Body of pancreas (tissue), 4 donors: Measurements from ENCODE around the gene TMC1. TPM values are rescaled to one million over a fixed set of nuclear protein-coding genes. Genes with fewer than 3 reads are reported as not detected.
A peak's percentile ranks its signal among the peaks of the same experiment; 100 is the strongest.

Experiments used
- ATAC-seq: fragments of 150-250 bp; one replicate; pipeline ENCODE4 v1.9.1; 2016
- DNase-seq, 4 donors: peaks; one replicate each; pipeline ENCODE4 v3.0.0-alpha.2; 2019
- H3K27ac ChIP-seq, 4 donors: fragments of 200-600 bp; sonication (generic); 1 replicate in 3 of 4; 2 replicates in 1 of 4; pipeline versions ENCODE4 v1.5.1 to v1.6.1; 2016 to 2019; ENCODE audit warnings: mild to moderate bottlenecking in 1 of 4, mixed read lengths in 1 of 4, moderate library complexity in 1 of 4
- H3K27me3 ChIP-seq, 2 donors: fragments of 200-600 bp; sonication (generic); one replicate each; pipeline ENCODE4 v1.6.0; 2016; ENCODE audit warnings: mild to moderate bottlenecking in 1 of 2
- H3K36me3 ChIP-seq, 2 donors: fragments of 200-600 bp; sonication (generic); replicated peaks in 1 of 2; 2 replicates each; pipeline ENCODE4 v1.5.1; 2016; ENCODE audit warnings: low read depth in 2 of 2; ENCODE audit not compliant: insufficient read depth in 1 of 2
- H3K4me1 ChIP-seq: fragments of 200-600 bp; sonication (generic); one replicate; pipeline ENCODE4 v1.6.0; 2016
- H3K4me3 ChIP-seq, 2 donors: fragments of 200-600 bp; sonication (generic); 1 replicate in 1 of 2; 2 replicates in 1 of 2; pipeline ENCODE4 v1.5.1; 2016 to 2019
- H3K9me3 ChIP-seq, 3 donors: fragments of 200-600 bp; sonication (generic); 1 replicate in 2 of 3; 2 replicates in 1 of 3; pipeline ENCODE4 v1.5.1; 2016
- POLR2A ChIP-seq, 3 donors: fragments of 450-650 bp; IDR thresholded peaks; one replicate each; pipeline ENCODE4 v1.6.1; 2016; ENCODE audit warnings: antibody characterized with exemption in 3 of 3, mild to moderate bottlenecking in 2 of 3
- WGBS, 2 donors: methylation state at CpG; one replicate each; pipeline ENCODE4 v1.1.5; 2017; 5-methylcytosine and 5-hydroxymethylcytosine counted together
- intact Hi-C: fragments of 100-400 bp; cut with DNase I; formaldehyde crosslinking; loops from one replicate; pipeline ENCODE4 v1.15.1; 2023
- total RNA-seq, 2 donors: library from RNA; depleted of rRNA; stranded (reverse); fragments of >200 nt; gene quantifications; one replicate each; pipeline ENCODE4 v1.1.0, GENCODE V29; 2016
- TF ChIP-seq, protein P1 (sequence below), 7 experiments: fragments of 450-650 bp in 4 of 7; fragments of 200-600 bp in 3 of 7; sonication (generic) in 3 of 7; IDR thresholded peaks; one replicate each; pipeline ENCODE4 v1.5.1; 2016 to 2019; ENCODE audit warnings: antibody characterized with exemption in 7 of 7

Gene TMC1
- total RNA-seq, 2 donors from 2014 or later, result not detected

DNA sequence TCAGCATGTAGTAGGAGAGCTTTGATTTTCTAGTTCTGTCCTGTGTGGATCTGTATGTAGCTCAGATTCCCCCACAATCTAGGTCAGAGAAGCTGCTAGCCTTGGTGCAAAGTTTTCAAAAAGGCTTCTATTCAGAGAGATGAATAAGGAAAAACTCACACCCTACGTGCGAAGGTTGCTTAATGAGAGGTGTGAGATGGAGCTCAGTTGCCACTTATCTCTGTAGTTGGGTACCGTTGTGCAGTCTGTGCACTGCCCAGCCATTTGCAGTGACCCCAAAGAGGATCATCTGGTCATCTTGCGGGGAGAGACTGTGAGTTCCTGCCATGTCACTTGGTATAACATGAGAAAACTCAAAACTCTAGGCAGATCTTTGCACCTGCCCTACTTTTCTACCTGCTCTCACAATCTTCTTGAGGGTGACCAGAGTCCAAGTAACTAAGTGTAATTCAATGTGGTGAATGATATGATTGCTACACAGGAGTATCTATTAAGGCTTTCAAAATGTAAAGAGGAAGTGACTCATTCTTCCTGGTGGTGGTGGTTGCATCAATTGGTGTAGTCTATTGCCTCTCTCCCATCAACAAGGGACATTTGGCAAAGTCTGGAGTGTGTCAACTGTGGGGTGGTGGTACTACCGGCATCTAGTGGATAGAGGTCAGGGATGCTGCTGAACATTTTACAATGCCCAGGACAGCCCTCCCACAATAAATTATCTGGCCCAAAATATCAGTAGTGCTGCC lies 65.2 kb downstream of the TMC1 start:
- intact Hi-C loops, result no loop called here
- no peaks in the 10 kb centered on the region for H3K36me3 ChIP-seq
- no peaks in the 10 kb centered on the region for H3K4me1 ChIP-seq
- H3K27me3 ChIP-seq, result no peaks in the 10 kb centered on the region
- H3K4me3 ChIP-seq, result no peak overlapping the region
- ATAC-seq, result peak; percentile 31
- TF ChIP-seq, protein P1, sequence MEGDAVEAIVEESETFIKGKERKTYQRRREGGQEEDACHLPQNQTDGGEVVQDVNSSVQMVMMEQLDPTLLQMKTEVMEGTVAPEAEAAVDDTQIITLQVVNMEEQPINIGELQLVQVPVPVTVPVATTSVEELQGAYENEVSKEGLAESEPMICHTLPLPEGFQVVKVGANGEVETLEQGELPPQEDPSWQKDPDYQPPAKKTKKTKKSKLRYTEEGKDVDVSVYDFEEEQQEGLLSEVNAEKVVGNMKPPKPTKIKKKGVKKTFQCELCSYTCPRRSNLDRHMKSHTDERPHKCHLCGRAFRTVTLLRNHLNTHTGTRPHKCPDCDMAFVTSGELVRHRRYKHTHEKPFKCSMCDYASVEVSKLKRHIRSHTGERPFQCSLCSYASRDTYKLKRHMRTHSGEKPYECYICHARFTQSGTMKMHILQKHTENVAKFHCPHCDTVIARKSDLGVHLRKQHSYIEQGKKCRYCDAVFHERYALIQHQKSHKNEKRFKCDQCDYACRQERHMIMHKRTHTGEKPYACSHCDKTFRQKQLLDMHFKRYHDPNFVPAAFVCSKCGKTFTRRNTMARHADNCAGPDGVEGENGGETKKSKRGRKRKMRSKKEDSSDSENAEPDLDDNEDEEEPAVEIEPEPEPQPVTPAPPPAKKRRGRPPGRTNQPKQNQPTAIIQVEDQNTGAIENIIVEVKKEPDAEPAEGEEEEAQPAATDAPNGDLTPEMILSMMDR (IDR thresholded peaks at IDR 0.05), result no peak
- TF ChIP-seq POLR2A (IDR thresholded peaks at IDR 0.05), result no peak
- DNase-seq, result peak in 2 of 4 donors; percentile 16 to 58
- H3K9me3 ChIP-seq, result no peaks in the 10 kb centered on the region
- 66 to 83% methylated on average over 5 of the region's 5 CpGs for WGBS, 2 donors
- H3K27ac ChIP-seq, result peak overlapping the region in 2 of 4 donors; percentile 50 to 63

DNA sequence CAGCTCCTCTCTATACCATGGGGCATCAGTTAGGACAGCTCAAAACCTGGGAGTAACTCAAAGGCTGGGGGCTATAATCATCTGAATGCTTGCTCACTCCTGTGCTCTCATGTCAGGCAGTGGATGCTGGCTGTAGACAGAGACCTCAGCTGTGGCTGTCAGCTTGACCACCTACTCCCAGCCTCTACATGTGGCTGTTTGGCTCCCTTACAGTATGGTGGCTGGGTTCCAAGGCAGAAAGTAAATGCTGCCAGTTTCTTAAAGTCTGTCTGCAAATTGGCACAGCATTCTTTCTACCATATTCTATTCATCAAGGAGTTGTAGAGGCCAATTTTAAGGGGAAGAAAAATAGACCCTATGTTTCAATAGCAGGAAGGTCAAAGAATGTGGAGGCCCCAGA lies 66.9 kb downstream of the TMC1 start:
- no peaks in the 10 kb centered on the region for H3K4me1 ChIP-seq
- ATAC-seq (no peak), DNase-seq (peak in 3 of 4 donors; percentile 16 to 45 (median 44))
- no peak overlapping the region for H3K27ac ChIP-seq
- intact Hi-C loops, result no loop called here
- TF ChIP-seq, protein P1 (IDR thresholded peaks at IDR 0.05), result no peak
- no peak for TF ChIP-seq POLR2A (IDR thresholded peaks at IDR 0.05)
- no peaks in the 10 kb centered on the region for H3K27me3 ChIP-seq
- no peak overlapping the region for H3K4me3 ChIP-seq
- no peaks in the 10 kb centered on the region for H3K9me3 ChIP-seq
- H3K36me3 ChIP-seq, result no peaks in the 10 kb centered on the region

DNA sequence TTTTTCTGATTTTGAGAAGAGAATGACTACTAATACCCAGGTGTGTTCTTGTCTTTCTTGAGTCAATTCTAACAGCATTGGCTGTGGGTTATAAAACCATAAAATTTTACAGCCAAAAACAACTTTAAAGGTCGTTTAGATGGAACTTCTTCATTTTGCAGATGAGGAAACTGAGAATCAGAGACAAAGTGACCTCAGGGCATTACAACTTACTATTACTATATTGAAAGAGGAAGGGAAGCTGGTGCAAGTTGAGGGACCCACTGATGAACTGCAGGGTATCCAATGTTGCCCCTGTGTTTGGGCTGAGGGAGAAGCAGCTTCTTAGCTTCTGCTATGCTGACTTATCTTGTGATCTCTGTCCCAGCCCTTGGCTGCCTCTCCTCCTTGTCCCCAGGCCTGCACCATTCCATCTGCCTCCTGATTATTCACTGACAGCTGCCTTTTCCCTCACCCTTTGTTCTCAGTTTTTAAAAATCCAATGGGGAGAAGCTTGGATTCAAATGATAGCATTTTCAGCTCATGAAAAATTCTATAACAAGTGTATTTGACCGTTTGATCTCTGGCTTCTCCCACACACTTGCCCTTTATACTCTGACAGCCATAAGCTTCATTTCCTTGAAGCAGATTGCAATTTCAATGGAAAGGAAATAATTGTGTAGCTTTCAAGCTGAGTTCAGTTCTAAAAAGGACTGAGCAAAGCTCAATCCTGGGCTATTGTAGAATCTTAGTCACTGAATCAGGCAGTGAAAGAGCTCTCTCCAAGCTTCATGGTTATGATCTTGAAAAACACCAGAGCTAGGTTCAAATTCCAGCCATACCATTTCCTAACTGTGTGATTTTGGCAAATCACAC lies 68.5 kb downstream of the TMC1 start:
- 38% methylated on average over 2 of the region's 2 CpGs for WGBS, 2 donors
- H3K27ac ChIP-seq, result no peak overlapping the region

DNA sequence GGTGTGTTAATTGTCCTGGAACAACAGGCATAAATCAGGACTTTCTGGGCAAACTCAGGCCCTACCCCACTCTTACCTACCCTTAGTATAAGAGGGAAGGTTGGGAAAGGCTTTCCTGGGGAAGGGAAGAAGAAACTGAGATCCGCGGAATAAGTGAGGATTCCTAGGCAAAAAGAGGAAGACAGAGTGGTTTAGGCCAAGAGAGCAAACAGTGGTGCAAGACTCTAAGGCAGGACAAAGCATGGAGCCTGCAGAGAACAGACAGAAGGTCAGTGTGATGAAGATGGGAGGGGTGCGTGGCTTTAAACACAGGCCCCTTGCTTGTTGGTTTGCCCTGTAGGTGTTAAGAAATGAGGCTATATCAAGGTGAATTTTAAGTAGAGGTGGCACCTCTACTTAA lies 69.4 kb downstream of the TMC1 start:
- no peak for DNase-seq
- H3K36me3 ChIP-seq, result no peaks in the 10 kb centered on the region
- no peak for ATAC-seq
- TF ChIP-seq, protein P1 (IDR thresholded peaks at IDR 0.05), result no peak
- no peak for TF ChIP-seq POLR2A (IDR thresholded peaks at IDR 0.05)
- no peak overlapping the region for H3K4me3 ChIP-seq
- H3K27me3 ChIP-seq, result no peaks in the 10 kb centered on the region
- 82 to 89% methylated on average over 3 of the region's 3 CpGs for WGBS, 2 donors
- intact Hi-C loops, result loop anchor here (5.0 to 10.0 kb wide), 2 partner anchors 236 to 309 kb away; no protein-coding TSS in a partner anchor
- H3K9me3 ChIP-seq, result no peaks in the 10 kb centered on the region
- H3K27ac ChIP-seq, result no peak overlapping the region
- no peaks in the 10 kb centered on the region for H3K4me1 ChIP-seq

More for the DNA sequence above, 68.5 kb downstream of the TMC1 start:
- Histone ChIP-seq H3K4me3 (no peak overlapping the region), H3K27me3 (no peaks in the 10 kb centered on the region), H3K36me3 (no peaks in the 10 kb centered on the region), H3K9me3 (no peaks in the 10 kb centered on the region), H3K4me1 (no peaks in the 10 kb centered on the region)
- intact Hi-C loops, result loop anchor here (5.0 to 10.0 kb wide), 2 partner anchors 235 to 308 kb away; no protein-coding TSS in a partner anchor
- TF ChIP-seq, protein P1 (IDR thresholded peaks at IDR 0.05), result no peak
- no peak for TF ChIP-seq POLR2A (IDR thresholded peaks at IDR 0.05)
- DNase-seq, result no peak
- no peak for ATAC-seq
